ENCODE results near the gene YBEY. TPM values are rescaled to one million over a fixed set of nuclear protein-coding genes. Genes with fewer than 3 reads are reported as not detected.

The YBEY gene
- total and polyA plus RNA-seq, 10 donors: 7.8 to 32.0 (median 14.2) TPM

GRCh38 chr21:46255166-46255565, 31.0 kb upstream of the YBEY start:
- no peak for DNase-seq
- Histone ChIP-seq H3K36me3 (peaks cover 4 to 100% (median 95%) of the 10 kb centered on the region in 6 donors), H3K27ac (peak overlapping the region in 2 of 8 donors; percentile 55 to 65), H3K4me1 (peaks cover 0 to 26% (median 13%) of the 10 kb centered on the region in 6 donors), H3K4me3 (no peak overlapping the region), H3K9me3 (no peaks in the 10 kb centered on the region), H3K27me3 (replicated peaks in 1 of 7) (no peaks in the 10 kb centered on the region)
- TF ChIP-seq POLR2A (IDR thresholded peaks at IDR 0.05): no peak
- TF ChIP-seq CTCF (IDR thresholded peaks at IDR 0.05 in 8 of 11, conservative IDR thresholded peaks at IDR 0.05 in 3 of 11): no peak
- no peak for TF ChIP-seq POLR2AphosphoS5 (IDR thresholded peaks at IDR 0.05)
- 89 to 94% (median 92%) methylated on average over 11 of the region's 11 CpGs for WGBS, 5 donors
- intact Hi-C loops (cut with DNase I; ENCODE audit: low total_unique reads): no loop called here

DNA sequence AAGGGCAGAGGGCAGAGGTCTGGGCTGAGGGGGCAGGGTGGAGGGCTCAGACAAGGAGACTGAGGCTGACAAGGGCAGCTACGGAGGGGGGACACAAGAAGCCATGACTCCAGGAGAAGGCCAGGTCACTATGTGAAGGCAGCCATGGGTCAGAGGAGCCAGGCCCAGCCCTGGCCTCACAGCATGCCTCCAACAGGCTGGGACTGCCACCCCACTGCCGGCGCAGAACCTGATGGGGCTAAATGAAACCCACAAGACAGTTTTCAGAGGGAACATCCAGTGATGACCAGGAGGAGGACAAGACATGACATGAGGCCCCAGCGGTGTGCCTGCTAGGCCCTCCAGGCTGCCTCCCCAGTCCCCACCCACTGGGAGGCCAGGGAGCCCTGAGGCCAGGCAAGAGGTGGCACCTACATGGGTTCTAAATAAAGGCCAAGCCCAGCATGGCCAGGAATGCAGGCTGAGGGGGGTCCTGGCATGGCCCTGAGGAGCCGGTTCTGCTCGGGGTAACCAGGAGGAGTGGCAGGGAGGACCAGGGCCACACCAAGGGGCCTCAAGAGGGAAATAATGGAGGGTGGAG, 30.3 kb upstream of the YBEY start:
- H3K36me3 ChIP-seq: peaks cover 4 to 100% (median 95%) of the 10 kb centered on the region in 6 donors
- 92 to 97% (median 96%) methylated on average over 6 of the region's 6 CpGs for WGBS, 5 donors
- no peaks in the 10 kb centered on the region for H3K27me3 ChIP-seq (replicated peaks in 1 of 7)
- H3K4me1 ChIP-seq: peaks cover 0 to 26% (median 13%) of the 10 kb centered on the region in 6 donors
- peak overlapping the region in 1 of 8 donors; percentile 24 for H3K27ac ChIP-seq
- DNase-seq: no peak
- H3K4me3 ChIP-seq: no peak overlapping the region
- no peaks in the 10 kb centered on the region for H3K9me3 ChIP-seq
- intact Hi-C loops (cut with DNase I; ENCODE audit: low total_unique reads): no loop called here
- TF ChIP-seq POLR2AphosphoS5 (IDR thresholded peaks at IDR 0.05) (peak in 1 of 3 donors; percentile 58), CTCF (IDR thresholded peaks at IDR 0.05 in 8 of 11, conservative IDR thresholded peaks at IDR 0.05 in 3 of 11) (no peak)

DNA sequence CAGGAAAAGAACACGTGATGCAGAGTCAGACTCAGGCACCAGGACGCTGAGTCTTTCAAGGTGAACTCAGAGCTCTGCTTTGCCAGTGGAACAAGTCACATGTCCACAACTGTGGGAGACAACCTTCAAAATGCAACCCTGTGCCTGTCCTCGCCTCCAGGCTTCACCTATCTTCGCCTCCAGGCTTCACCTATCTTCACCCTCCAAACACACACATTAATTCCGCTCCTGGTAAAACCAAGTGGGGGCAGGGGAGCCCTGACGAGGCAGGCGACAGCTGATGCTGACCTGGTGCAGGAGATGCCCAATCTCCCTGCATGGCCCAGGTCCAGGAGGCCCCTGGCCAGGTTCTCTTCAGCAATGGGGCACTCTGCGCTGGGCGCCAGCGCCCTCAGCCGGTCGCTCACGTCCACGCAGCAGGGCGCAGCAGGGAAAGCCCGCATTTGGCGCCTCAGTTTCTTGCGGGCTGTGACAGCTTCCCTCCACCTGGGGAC, 29.6 kb upstream of the YBEY start:
- Histone ChIP-seq H3K4me1 (peaks cover 0 to 26% (median 13%) of the 10 kb centered on the region in 6 donors), H3K9me3 (no peaks in the 10 kb centered on the region), H3K4me3 (no peak overlapping the region), H3K27me3 (replicated peaks in 1 of 7) (no peaks in the 10 kb centered on the region), H3K36me3 (peaks cover 4 to 100% (median 95%) of the 10 kb centered on the region in 6 donors), H3K27ac (no peak overlapping the region)
- 90 to 97% (median 94%) methylated on average over 16 to 18 of the region's 18 CpGs for WGBS, 5 donors
- peak in 1 of 3 donors; percentile 14 for TF ChIP-seq POLR2AphosphoS5 (IDR thresholded peaks at IDR 0.05)
- TF ChIP-seq POLR2A (IDR thresholded peaks at IDR 0.05): no peak
- intact Hi-C loops (cut with DNase I; ENCODE audit: low total_unique reads): no loop called here
- no peak for DNase-seq

- Histone ChIP-seq H3K36me3 (peaks cover 0 to 100% (median 95%) of the 10 kb centered on the region in 6 donors), H3K4me1 (no peaks in the 10 kb centered on the region), H3K27ac (no peak overlapping the region), H3K4me3 (no peak overlapping the region), H3K9me3 (no peaks in the 10 kb centered on the region), H3K27me3 (replicated peaks in 1 of 7) (no peaks in the 10 kb centered on the region)
- no peak for DNase-seq
- intact Hi-C loops (cut with DNase I; ENCODE audit: low total_unique reads): no loop called here
- TF ChIP-seq POLR2AphosphoS5 (IDR thresholded peaks at IDR 0.05): no peak
- no peak for TF ChIP-seq CTCF (IDR thresholded peaks at IDR 0.05 in 8 of 11, conservative IDR thresholded peaks at IDR 0.05 in 3 of 11)
- no peak for TF ChIP-seq POLR2A (IDR thresholded peaks at IDR 0.05)
- 94 to 95% (median 95%) methylated on average over 21 to 22 of the region's 22 CpGs for WGBS, 5 donors
Measured at GRCh38 chr21:46264046-46264689, 22.0 kb upstream of the YBEY start.
